Uterus (tissue), 2 donors: ENCODE measurements around the gene NCKAP5L.

Experiments
- CTCF ChIP-seq, 4 experiments: fragments of 200-600 bp in 2 of 4; fragments of 450-650 bp in 2 of 4; sonication (generic) in 2 of 4; IDR thresholded peaks; one replicate each; pipeline ENCODE4 v1.5.1; 2016 to 2019; ENCODE audit warnings: antibody characterized with exemption in 4 of 4, mild to moderate bottlenecking in 2 of 4, moderate library complexity in 1 of 4
- POLR2A ChIP-seq, 2 donors: fragments of 450-650 bp; IDR thresholded peaks; one replicate each; pipeline ENCODE4 v1.6.1; 2016; ENCODE audit warnings: antibody characterized with exemption in 2 of 2, mild to moderate bottlenecking in 1 of 2, moderate library complexity in 1 of 2

GRCh38 chr12:49808686-49809380 is 19.4 kb downstream of the NCKAP5L start:
- TF ChIP-seq CTCF (IDR thresholded peaks at IDR 0.05) = no peak
- TF ChIP-seq POLR2A (IDR thresholded peaks at IDR 0.05) = no peak
